ENCODE measurements around the gene PDS5B. TPM values are rescaled to one million over a fixed set of nuclear protein-coding genes. Genes with fewer than 3 reads are reported as not detected.
"Not testable (repeated sequence)": the region's sequence is repeated elsewhere in the genome, so short reads cannot be mapped to it uniquely, and the experiment has no call there.

PDS5B gene
- polyA plus RNA-seq, 6 donors from 2014 or later = 38.8 to 50.4 (median 43.0) TPM

DNA sequence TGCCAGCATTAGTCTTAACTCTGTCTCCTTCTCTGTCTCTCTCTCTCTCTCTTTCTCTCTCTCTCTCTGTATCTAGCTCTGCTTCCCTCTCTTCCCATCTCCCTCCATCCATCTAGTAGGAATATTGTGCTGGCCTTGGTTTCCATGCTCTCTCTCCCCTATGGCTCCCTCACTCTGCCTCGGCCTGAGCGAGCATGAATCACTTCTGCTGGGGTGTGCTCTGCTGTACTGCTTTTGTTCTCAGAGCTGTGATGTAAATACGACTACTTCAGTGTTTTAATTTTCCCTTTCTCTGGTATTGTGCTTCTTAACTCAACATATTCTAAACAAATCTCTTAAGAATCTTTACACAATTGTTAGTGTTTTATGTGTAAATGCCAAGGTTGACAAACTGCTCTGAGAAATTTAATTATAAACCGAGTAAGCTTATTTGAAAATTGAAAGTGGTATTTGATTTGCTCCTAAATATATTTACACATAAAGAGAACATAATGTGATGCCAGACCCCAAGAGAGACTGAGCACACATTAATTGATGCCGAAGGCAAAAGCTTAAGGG lies 218.5 kb downstream of the PDS5B start:
- Mint-ChIP-seq H3K27ac (peak overlapping the region in 1 of 6 donors; percentile 28), H3K27me3 (no peaks in the 10 kb centered on the region), H3K4me1 (no peaks in the 10 kb centered on the region), H3K4me3 (no peak overlapping the region), H3K9me3 (peaks cover 0 to 22% (median 6%) of the 10 kb centered on the region in 7 donors), H3K36me3 (no peaks in the 10 kb centered on the region)
- ATAC-seq (ENCODE audit: low read depth in 2 of 2) (no peak), DNase-seq (no peak)

DNA sequence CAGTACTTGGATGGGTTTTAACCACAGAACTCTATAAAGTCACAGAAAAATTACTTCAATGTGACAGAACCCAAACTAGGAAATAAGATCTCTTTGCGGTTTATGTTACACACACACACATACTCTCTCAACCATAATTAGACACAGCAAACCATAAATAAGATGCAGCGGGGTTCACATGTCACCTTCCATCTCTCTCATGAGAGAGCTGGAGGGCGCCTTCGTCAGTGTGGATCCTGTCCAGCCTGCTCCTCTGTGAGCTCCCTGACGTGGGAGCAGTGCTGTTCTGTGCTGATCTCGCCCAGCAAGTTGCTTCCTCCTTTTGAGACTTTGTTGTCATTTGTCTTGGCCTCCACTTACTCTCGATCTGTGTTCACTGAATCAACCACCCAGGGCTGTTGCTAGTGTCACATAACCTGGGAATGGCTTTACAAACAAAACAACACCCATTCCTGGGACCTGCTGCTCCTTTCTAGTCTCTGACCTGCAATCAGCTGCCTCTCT lies 225.1 kb downstream of the PDS5B start:
- peaks cover 0 to 45% (median 16%) of the 10 kb centered on the region in 7 donors for H3K9me3 Mint-ChIP-seq
- H3K27me3 Mint-ChIP-seq = no peaks in the 10 kb centered on the region
- ATAC-seq (ENCODE audit: low read depth in 2 of 2) = peak in 1 of 2 donors; percentile 56
- H3K27ac Mint-ChIP-seq = peak overlapping the region in 3 of 6 donors; percentile 1 to 86 (median 80)
- peaks cover 0 to 11% of the 10 kb centered on the region in 2 donors for H3K36me3 Mint-ChIP-seq
- peaks cover 7 to 11% (median 10%) of the 10 kb centered on the region in 3 donors for H3K4me1 Mint-ChIP-seq
- peak overlapping the region in 3 of 8 donors; percentile 18 to 69 (median 65) for H3K4me3 Mint-ChIP-seq
- DNase-seq = no peak

DNA sequence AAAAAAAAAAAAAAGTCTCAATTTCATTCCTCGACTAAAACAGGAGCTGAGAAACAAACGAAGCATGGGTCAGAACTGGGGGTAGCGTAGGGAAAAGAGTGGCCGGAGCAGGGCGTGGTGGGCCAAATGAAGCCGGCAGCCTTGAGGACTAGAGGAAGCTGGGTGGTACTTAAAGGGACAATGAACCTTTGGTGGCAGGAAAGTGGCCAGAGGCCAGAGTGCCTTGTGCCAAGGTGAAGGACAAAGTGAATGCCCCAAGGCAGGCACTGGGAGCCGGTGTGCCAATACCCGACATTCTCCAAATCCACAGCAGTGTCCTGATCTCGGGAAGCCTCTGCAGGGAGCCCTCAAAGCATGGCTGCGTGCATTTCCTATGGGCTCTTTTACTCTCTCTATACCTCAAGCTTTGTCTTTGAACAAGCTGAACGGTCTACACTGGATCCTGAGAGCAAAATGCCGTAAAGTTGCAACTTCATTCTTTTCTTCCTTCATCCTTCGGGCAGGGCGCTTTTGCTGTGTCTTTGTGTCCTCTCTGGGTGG lies 235.0 kb downstream of the PDS5B start:
- H3K27ac Mint-ChIP-seq = no peak overlapping the region
- peaks cover 0 to 14% (median 0%) of the 10 kb centered on the region in 7 donors for H3K9me3 Mint-ChIP-seq
- no peaks in the 10 kb centered on the region for H3K36me3 Mint-ChIP-seq

DNA sequence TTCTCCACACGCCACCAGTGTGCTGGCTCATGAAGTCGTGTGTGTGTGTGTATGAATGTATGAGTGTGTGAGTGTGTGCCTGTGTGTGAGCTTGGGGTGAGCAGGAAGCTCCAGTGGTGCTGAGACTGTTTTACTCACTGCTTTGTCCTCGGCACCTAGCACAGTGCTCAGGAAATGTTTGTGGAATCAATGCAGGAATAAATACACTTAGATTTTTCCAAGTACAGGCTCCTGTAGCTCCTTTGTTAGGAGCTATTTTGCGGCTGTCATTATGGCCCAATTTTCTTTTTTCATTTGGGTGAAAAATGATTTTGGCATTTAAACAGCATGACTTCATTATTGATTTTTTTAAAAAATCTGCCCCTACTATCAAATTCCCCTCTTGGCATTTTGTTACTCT lies 236.5 kb downstream of the PDS5B start:
- Mint-ChIP-seq H3K27me3 (peaks cover 0 to 6% (median 0%) of the 10 kb centered on the region in 3 donors), H3K27ac (no peak overlapping the region), H3K36me3 (no peaks in the 10 kb centered on the region), H3K4me3 (no peak overlapping the region), H3K9me3 (no peaks in the 10 kb centered on the region), H3K4me1 (no peaks in the 10 kb centered on the region)
- no peak for ATAC-seq (ENCODE audit: low read depth in 2 of 2)
- DNase-seq = no peak

More for the DNA sequence above, 235.0 kb downstream of the PDS5B start:
- Mint-ChIP-seq H3K27me3 (no peaks in the 10 kb centered on the region), H3K4me3 (no peak overlapping the region), H3K4me1 (no peaks in the 10 kb centered on the region)
- DNase-seq (no peak), ATAC-seq (ENCODE audit: low read depth in 2 of 2) (no peak)

DNA sequence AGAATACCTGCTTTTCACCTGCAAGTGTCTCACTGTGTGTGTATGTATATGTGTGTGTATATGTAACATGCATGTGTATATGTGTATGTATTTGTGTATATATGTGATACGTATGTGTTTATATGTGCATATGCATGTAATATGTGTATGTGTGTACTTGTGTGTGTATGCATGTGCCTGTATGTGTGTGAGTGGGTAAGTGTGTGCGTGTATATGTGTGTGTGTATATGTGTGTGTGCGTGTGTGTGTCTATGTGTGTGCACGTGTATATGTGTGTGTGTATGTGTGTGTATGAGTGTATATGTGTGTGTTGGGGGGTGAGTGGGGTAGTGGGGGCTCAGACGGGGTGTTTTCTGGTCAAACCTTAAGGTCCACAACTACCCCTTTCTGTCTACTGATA lies 237.3 kb downstream of the PDS5B start:
- DNase-seq (no peak), ATAC-seq (ENCODE audit: low read depth in 2 of 2) (no peak)
- Mint-ChIP-seq H3K36me3 (no peaks in the 10 kb centered on the region), H3K27me3 (peaks cover 0 to 9% (median 0%) of the 10 kb centered on the region in 3 donors), H3K4me3 (no peak overlapping the region), H3K9me3 (no peaks in the 10 kb centered on the region), H3K4me1 (no peaks in the 10 kb centered on the region), H3K27ac (no peak overlapping the region)

DNA sequence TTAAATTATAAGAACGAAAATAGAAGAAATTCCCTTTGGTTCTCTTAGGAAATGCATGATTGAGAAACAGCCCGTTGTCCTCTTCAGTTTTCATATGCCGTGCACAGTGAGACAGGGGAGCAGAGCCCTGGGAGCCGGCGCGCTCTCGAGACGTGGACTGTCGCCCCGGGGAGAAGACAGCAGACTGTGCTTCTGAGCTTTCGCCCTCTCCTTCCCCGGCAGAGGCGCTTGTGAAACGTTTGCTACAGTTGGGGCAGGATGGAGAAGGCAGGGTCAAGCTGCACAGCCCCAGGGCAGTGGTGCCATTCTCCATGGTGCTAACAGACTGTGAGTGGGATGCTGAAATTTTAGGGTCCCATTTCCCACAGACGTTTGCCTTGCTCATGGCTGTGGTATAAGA lies 237.8 kb downstream of the PDS5B start:
- DNase-seq = no peak
- H3K4me1 Mint-ChIP-seq = no peaks in the 10 kb centered on the region
- no peak overlapping the region for H3K27ac Mint-ChIP-seq
- H3K4me3 Mint-ChIP-seq = no peak overlapping the region
- peaks cover 0 to 9% (median 0%) of the 10 kb centered on the region in 3 donors for H3K27me3 Mint-ChIP-seq
- no peak for ATAC-seq (ENCODE audit: low read depth in 2 of 2)
- H3K9me3 Mint-ChIP-seq = no peaks in the 10 kb centered on the region
- no peaks in the 10 kb centered on the region for H3K36me3 Mint-ChIP-seq

GRCh38 chr13:32824675-32825074 lies 238.4 kb downstream of the PDS5B start:
- H3K4me3 Mint-ChIP-seq = no peak overlapping the region
- no peak for DNase-seq
- no peaks in the 10 kb centered on the region for H3K36me3 Mint-ChIP-seq
- H3K27ac Mint-ChIP-seq = peak overlapping the region in 1 of 6 donors; percentile 73
- H3K4me1 Mint-ChIP-seq = no peaks in the 10 kb centered on the region
- no peak for ATAC-seq (ENCODE audit: low read depth in 2 of 2)
- no peaks in the 10 kb centered on the region for H3K9me3 Mint-ChIP-seq
- H3K27me3 Mint-ChIP-seq = peaks cover 0 to 9% (median 0%) of the 10 kb centered on the region in 3 donors

GRCh38 chr13:32825481-32825880 lies 239.2 kb downstream of the PDS5B start:
- no peaks in the 10 kb centered on the region for H3K4me1 Mint-ChIP-seq
- no peaks in the 10 kb centered on the region for H3K9me3 Mint-ChIP-seq
- H3K27ac Mint-ChIP-seq = no peak overlapping the region
- no peak for DNase-seq
- no peaks in the 10 kb centered on the region for H3K36me3 Mint-ChIP-seq
- no peak for ATAC-seq (ENCODE audit: low read depth in 2 of 2)
- H3K4me3 Mint-ChIP-seq = no peak overlapping the region
- H3K27me3 Mint-ChIP-seq = peaks cover 0 to 9% (median 0%) of the 10 kb centered on the region in 3 donors

DNA sequence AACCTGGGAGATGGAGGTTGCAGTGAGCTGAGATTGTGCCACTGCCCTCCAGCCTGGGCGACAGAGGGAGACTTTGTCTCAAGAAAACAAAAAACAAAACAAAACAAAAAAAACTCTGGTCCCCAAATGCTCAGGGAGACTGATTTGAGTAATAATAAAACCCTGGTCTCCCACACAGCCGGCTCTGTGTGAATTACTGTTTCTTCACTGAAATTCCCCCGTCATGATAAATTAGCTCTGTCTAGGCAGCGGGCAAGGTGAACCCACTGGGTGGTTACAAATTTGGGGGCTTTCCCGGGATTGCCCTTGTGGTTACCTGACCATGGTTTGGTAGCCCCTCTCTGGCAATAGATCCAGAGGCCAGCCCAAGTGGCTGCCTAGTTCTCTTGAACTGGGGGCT lies 240.1 kb downstream of the PDS5B start:
- not testable (repeated sequence) for H3K9me3 Mint-ChIP-seq; DNase-seq; H3K36me3 Mint-ChIP-seq; H3K27ac Mint-ChIP-seq; ATAC-seq (ENCODE audit: low read depth in 2 of 2); H3K4me3 Mint-ChIP-seq; H3K4me1 Mint-ChIP-seq; H3K27me3 Mint-ChIP-seq

Other genes starting within 250 kb of the PDS5B start
- gene N4BP2L1, start 158.3 kb upstream of the PDS5B start, polyA plus RNA-seq (ENCODE audit: low read depth in 6 of 6) = 100 to 1,000 TPM in 2 of 6 donors, 10 to 100 TPM in 4; 77.0 to 152 (median 99.1) TPM
- 100 to 1,000 TPM; 164 to 230 (median 195) TPM for gene N4BP2L2, start 47.7 kb upstream of the PDS5B start, polyA plus RNA-seq (ENCODE audit: low read depth in 6 of 6)

All from naive B cell (primary cell).